Inflammatory macrophage (primary cell): ENCODE results near the gene BTG2.
A peak's percentile ranks its signal among the peaks of the same experiment; 100 is the strongest.
"Not testable (repeated sequence)": the region's sequence is repeated elsewhere in the genome, so short reads cannot be mapped to it uniquely, and the experiment has no call there.

Experiments used
- DNase-seq, 2 donors: peaks; one replicate each; pipeline ENCODE4 v3.0.0-alpha.2; 2020 to 2022

BTG2 gene

DNA sequence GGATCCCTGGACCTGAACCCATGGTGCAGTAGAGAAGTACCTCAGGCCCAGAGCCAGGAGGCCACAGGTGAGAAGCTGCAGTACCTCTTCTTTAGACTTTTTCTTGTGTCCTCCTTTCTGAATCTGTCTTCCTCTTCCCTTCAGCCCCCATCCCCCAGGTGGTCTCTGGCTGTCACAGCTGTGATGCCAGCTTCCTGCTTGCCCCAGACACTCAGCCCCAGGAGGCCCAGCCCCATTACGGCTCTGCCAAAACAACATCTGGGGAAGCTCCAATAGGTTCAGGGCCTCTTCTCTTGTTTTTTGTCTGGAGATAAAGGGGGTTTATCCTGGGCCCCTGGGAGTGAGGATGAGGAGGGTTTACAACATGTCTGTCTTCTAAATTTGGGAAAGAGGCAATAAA is 9.5 kb upstream of the BTG2 start:
- DNase-seq: no peak

DNA sequence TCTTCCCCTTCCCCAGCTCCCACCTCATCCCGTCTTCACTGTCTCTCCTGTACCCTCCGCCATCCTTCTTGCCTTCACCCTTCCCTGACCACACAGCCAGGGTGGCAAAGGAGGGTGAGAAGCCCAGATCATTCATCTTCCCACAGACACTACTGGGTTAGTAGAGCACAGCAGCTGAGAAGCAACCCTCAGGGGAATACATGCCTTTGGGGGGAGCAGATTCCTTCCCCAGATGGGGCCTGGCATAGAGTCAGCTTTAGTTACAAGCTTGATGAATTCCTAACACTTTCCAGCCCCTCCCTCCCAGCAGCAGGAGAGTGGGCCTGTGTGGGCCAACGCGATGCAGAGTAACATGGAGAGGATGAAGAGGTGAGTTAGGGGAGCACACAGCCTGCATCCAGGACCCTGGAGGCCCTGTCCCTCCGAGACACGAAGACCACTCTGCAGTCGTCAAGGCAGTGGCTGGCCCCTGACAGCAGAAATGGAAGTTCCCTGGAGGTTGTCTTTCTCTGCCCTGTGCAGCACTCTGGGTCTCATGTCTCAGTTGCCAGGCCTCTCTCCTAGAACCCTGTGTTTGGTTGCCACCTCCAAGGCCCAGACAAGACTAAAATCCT is 8.8 kb upstream of the BTG2 start:
- DNase-seq: no peak

DNA sequence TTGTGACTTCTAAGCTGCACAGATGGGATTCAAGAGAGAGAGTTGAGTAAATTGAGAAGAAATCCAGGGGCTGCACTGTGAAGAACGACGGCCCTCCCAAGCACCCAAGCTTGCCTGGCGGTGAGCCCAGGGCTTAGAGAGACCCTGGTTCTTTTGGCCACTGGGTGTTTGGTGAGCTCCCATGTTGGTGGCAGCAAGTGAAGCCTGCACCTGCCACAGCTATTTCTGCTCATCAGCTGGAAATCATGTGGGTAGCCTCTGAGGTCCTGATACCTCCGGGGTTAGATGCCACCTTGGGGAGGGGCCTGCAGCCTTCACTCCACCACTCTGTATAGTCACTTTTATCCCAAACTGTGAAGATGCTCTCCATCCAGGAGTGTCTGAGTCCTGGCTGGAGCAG is 6.2 kb upstream of the BTG2 start:
- no peak for DNase-seq

DNA sequence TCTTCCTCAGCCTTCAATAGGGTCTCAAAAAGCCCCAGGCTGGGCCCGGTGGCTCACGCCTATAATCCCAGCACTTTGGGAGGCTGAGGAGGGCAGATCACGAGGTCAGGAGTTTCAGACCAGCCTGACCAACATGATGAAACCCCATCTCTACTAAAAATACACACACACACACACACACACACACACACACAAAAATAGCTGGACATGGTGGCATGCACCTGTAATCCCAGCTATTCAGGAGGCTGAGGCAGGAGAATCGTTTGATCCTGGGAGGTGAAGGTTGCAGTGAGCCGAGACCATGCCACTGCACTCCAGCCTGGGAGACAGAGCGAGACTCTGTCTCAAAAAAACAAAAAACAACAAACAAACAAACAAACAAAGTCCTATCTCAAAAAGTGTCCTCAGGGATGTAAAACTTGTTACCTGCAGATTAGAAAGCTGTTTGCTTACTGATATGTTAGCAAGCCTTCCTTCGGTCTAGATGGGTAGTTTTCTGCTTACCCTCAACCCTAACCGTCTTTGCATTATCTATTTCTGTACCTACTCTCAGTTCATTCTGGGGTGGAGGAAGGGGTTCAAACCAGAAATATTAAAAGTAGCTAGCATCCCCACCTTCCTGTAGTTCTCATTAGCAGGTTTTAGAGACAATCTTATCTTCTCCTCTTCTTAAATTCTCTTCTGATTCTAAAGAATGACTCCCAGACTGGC is 5.4 kb upstream of the BTG2 start:
- not testable (repeated sequence) for DNase-seq

DNA sequence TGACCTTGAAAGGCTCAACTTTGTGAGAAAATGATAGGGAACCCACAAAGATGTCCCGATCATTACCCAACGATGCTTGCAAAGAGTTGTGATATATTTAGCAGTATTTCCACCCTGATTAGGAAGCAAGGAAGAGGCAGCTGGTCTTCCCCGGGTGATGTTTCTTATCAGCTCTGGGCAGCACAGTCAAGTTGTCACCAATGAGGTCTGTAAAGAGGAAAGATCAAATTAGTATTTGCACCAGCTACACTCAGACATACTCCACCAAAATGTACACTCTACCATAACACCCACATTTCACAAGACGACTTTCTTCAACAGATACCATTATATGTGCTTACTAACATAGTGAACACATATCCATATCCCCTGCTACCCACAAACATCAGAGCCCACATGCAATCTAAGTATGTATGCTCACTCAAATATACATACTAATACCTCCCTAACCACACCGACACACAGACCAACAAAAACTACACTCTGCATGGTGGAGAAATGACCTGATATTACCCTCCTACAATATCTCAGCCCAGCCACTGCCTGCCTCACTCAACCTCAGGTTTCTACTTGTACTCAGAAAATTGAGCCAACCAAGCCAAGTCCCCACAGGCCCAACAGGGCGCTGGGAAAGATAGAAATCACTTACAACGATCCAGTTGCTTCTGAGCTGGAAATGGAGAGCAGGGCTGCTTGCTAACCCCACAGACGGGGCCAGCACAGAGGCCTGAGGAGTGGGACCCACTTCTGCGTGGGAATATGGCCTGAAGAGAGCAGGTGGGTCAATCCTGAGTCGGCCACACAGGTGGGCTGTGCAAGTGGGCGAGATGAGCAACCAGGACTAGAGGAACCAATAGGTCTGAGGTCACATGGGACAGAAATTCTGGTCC is 4.6 kb upstream of the BTG2 start:
- no peak for DNase-seq

DNA sequence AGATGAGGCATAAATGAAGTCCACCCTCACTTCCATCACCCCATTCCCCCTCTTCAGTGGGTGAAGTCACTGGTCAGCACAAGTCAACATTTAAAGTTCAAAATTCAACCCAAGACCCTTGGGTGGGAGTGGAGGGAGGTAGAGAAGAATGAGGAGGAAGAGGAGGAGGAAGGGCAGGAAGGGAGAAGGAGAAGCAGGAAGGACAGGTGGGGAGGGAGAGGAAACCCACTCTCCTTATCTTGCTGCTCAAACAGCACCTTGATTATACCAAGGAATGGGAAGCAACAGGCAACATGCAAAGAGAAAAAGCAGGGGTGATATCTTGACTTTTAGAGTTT is 4.0 kb upstream of the BTG2 start:
- DNase-seq: no peak

DNA sequence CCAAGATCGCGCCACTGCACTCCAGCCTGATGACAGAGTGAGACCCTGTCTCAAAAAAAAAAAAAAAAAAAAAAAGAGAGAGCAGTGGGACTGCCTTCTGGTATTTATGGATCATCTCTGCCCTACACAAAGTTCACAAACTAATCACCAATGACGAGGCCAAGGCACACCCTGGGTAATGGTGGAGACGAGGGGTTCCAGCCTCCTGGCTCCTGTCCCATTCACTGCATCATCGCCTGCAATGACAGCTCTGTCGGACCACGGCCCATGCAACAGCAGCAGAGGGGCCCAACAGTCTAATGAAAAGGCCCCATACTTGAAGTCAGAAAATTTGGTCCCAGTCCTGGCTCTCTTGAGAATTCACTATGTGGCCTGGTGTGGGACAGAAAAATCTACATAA is 2.9 kb upstream of the BTG2 start:
- DNase-seq: no peak

DNA sequence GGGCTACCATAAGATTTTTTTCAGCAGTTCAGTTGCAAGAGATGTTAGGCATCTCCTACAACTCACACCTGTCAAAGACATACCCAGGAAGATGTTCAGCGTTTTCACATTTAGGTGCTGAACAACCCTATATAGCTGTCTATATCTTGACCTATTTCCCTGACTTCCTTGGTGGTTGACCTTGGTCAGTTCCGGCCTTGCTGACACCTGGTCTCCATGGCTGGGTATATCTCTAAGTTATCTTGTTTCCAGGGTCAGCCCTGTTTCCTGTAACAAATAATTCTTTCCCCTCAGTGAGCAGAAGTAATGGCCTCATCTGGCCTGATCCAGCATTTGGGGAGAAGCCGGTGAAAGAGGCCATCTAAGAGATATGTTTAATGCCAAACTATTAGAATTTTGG is 2.4 kb upstream of the BTG2 start:
- no peak for DNase-seq

DNA sequence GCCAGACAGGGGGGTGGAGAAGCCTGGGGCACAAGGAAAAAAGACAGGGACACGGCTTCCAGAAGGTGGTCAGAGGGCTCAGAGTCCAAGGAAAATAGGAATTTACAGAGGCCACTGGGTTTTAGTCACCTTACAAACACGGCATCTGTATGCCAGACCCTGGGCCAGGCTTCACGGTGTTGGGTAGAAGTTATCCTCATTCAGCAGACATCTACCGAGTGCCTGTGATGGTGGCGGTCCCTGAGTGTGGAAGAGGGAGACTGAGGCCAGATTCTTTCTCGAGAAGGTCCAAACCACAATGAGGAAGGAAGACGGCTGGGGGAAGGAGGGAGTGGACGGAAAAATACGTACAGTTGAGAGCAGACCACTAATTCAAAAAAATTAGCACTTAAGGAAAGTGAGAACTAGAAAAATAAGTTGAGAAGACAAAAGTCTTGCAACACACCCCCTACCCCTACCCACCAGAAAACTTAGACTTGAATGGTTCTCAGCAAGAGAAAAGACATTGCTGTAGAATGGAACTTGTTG is 864 bp upstream of the BTG2 start:
- DNase-seq: peak in 1 of 2 donors; percentile 34

DNA sequence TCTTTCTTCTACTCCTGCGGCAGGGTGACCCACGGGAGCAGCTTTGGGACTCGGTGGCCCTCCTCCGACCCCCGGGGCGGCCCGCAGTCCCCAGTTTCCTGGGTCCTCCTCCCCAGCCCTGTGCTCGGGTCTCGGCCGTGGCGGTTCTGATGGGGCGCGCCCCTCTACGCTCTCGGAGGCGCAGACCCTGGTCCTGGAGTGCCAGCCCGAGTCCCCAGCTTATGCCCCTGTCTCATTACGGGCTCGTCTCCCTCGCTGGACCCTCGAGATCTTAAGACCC is 430 bp downstream of the BTG2 start:
- no peak for DNase-seq

DNA sequence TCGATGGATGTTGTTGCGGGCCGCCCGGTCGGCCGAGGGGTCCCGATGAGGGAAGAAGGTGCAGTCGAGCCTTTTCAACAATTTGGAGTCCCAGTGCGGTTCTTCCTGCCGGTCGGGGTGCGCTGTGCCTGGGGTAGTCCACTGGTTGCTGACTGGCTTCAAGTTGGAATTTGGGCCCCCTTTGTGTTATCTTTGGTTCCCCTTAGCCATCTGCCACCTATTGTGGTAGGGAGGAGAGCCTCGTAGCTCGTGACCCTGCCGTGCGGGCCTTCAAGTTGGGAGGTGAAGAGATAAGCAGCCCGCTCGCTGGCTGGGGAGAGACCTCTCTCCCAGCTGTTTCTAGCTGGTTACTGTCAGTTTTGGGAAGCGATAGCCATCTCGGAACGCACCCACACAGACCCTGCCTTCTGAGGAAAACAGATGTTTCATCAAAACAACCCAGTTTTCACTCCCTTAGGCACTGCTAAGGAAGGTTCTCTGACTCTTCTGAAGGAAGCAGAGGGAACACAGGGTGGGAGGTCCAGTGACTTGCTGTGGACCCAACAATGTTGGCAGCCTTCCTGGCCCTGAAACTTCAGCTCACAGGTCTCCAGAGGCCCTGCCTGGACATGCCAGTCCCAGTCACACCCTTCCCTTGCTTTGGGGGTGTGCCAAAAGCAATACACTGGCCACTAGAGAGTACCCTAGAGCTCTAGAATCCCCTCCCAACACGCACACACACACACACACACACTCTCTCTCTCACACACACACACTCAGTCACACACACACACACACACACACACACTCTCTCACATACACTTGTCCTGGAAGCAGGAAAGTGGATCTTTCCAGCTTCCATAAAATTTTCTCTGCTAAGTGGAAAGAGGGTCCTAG is 1.0 kb downstream of the BTG2 start:
- peak; percentile 54 to 59 for DNase-seq

DNA sequence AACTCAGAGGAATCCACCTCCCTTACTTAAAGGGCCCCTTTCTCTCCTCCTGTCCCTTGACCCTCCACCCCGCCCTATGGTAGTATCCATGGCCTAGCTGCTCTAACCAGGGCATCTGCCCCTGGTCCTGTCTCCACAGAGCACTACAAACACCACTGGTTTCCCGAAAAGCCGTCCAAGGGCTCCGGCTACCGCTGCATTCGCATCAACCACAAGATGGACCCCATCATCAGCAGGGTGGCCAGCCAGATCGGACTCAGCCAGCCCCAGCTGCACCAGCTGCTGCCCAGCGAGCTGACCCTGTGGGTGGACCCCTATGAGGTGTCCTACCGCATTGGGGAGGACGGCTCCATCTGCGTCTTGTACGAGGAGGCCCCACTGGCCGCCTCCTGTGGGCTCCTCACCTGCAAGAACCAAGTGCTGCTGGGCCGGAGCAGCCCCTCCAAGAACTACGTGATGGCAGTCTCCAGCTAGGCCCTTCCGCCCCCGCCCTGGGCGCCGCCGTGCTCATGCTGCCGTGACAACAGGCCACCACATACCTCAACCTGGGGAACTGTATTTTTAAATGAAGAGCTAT is 1.7 kb downstream of the BTG2 start:
- DNase-seq: peak in 1 of 2 donors; percentile 19

DNA sequence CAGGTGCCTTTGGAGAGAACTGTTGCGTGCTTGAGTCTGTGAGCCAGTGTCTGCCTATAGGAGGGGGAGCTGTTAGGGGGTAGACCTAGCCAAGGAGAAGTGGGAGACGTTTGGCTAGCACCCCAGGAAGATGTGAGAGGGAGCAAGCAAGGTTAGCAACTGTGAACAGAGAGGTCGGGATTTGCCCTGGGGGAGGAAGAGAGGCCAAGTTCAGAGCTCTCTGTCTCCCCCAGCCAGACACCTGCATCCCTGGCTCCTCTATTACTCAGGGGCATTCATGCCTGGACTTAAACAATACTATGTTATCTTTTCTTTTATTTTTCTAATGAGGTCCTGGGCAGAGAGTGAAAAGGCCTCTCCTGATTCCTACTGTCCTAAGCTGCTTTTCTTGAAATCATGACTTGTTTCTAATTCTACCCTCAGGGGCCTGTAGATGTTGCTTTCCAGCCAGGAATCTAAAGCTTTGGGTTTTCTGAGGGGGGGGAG is 2.4 kb downstream of the BTG2 start:
- no peak for DNase-seq

DNA sequence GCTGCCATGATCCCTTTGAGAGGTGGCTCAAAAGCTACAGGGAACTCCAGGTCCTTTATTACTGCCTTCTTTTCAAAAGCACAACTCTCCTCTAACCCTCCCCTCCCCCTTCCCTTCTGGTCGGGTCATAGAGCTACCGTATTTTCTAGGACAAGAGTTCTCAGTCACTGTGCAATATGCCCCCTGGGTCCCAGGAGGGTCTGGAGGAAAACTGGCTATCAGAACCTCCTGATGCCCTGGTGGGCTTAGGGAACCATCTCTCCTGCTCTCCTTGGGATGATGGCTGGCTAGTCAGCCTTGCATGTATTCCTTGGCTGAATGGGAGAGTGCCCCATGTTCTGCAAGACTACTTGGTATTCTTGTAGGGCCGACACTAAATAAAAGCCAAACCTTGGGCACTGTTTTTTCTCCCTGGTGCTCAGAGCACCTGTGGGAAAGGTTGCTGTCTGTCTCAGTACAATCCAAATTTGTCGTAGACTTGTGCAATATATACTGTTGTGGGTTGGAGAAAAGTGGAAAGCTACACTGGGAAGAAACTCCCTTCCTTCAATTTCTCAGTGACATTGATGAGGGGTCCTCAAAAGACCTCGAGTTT is 3.1 kb downstream of the BTG2 start:
- DNase-seq: no peak

DNA sequence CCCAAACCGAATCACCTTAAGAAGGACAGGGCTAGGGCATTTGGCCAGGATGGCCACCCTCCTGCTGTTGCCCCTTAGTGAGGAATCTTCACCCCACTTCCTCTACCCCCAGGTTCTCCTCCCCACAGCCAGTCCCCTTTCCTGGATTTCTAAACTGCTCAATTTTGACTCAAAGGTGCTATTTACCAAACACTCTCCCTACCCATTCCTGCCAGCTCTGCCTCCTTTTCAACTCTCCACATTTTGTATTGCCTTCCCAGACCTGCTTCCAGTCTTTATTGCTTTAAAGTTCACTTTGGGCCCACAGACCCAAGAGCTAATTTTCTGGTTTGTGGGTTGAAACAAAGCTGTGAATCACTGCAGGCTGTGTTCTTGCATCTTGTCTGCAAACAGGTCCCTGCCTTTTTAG is 3.6 kb downstream of the BTG2 start:
- no peak for DNase-seq

DNA sequence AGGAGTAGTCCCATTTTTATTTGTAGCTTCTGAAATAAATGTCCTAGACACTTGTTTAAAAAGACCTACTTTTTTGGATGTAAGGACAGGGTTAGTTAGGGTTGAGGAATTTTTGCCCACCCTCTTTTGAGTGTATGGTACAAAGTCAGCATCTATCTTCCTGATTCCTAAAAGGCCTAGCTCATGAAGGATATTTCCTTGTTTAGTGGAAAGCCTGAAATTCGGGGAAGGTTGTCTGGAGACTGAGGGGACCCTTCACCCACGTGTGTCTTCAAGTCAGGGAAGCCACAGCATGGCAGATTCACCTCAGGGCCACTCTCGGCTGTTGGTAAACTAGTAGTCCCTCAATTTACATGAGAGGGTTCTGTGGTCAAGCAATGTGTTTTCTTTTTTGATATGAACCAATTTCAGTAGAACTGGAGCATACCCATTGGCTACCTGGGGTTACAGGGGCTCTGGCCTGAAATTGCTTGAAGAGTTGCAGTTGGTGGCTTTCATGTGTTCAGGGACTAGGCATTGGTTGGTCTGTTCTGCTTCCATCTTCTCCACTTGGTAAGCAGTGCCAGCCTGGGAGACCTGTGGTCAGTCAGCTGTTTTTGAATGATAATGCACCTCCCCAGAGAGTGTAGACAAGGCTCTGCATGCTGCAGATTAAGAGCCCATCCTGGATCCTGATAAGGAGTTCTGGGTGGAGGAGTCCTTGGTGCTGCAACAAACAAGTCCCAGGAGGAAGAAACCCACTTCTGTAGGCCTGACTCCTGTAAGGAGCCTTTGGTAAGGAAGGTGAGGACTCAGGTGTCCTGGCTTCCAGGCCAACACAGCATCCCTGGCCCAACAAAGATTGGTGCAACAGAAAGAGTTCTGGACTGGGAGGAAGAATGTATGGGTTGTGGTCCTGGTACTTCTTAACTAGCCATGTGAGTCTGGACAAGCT is 6.3 kb downstream of the BTG2 start:
- peak in 1 of 2 donors; percentile 33 for DNase-seq

DNA sequence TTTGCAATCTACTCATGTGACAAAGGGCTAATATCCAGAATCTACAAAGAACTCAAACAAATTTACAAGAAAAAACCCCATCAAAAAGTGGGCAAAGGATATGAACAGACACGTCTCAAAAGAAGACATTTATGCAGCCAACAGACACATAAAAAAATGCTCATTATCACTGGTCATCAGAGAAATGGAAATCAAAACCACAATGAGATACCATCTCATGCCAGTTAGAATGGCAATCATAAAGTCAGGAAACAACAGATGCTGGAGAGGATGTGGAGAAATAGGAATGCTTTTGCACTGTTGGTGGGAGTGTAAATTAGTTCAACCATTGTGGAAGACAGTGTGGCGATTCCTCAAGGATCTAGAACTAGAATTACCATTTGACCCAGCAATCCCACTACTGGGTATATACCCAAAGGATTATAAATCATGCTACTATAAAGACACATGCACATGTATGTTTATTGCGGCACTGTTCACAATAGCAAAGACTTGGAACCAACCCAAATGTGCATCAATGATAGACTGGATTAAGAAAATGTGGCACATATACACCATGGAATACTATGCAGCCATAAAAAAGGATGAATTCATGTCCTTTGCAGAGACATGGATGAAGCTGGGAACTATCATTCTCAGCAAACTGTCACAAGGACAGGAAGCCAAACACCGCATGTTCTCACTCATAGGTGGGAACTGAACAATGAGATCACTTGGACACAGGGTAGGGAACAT is 8.9 kb downstream of the BTG2 start:
- not testable (repeated sequence) for DNase-seq

DNA sequence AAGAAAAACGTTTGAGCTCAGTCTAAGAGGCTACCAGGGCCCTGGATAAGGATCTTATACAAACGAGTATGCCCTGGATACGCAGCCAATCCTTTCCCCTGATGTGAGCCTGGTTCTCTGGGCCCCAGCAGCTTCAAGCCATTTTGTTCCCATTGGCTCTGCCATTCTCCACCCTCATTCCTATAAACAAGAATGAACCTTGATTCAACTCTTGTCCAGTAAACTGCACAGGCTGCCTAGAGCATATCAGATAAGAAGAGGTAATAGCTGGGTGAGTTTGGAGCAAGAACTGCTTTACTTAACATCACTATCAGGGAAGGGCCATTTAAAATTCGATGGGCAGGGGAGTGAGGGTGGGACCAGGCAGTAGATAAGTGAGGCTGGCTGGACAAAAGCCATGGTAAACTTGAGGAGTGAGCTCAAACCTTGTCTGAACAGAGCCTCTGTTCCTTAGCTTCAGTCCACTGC is 11.3 kb downstream of the BTG2 start:
- DNase-seq: no peak

DNA sequence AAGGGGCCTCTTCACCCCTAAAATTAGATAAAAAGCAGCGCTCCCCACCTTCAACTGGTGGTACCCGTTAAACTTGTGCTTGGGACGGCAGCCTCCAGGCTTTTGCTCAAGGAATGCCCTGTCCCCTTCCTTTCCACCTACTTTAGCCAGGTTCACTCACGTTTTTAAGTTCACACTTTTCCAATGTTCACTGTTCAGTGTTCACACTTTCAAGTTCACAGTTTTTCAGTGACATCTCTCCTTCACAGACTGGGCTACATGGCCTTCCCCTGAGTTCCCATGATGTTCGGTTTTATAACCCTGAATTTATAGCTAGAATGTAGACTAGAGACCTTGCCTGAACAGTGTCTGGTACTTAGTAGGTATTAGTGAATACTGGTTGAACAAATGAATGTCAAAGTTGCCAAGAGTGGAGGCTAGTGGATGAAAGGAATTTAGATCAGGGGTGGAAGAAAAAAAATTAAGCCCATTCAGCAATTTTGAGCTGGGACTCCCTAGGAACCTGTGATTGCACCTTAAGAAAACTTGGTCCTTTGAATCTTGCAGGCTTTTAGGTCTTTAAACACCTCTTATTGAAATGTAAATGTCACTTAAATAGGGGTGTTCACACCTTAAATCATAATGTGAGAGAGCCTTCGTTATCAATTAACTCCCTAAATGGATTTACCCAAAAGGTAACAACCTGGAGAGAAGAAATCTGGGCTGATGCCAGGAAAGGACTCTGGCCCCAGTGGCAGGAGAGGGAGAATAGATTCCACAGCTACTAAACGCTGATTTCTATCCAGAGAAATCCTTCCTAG is 12.3 kb downstream of the BTG2 start:
- DNase-seq: no peak
